OCI-LY1 (cell line): Measurements from ENCODE around the gene SYK.

ENCODE experiments used
- H2AFZ ChIP-seq: fragments of 200-600 bp; sonication (generic), shearing (Covaris generic); 2 replicates; pipeline ENCODE4 v1.6.0; 2014; ENCODE audit warnings: antibody characterized with exemption, mild to moderate bottlenecking, low read length
- H3F3A ChIP-seq: fragments of 200-600 bp; sonication (generic), shearing (Covaris generic); 2 replicates; pipeline ENCODE4 v1.6.0; 2014; ENCODE audit warnings: mild to moderate bottlenecking, antibody characterized with exemption, low read length, moderate library complexity; ENCODE audit not compliant: insufficient read depth
- H3K27ac ChIP-seq: fragments of 200-600 bp; sonication (generic); 2 replicates; pipeline ENCODE4 v1.5.1; 2014; ENCODE audit warnings: low read length, mixed run types, mild to moderate bottlenecking, low read depth; ENCODE audit not compliant: poor library complexity, severe bottlenecking
- H3K27me3 ChIP-seq: fragments of 200-600 bp; sonication (generic); 2 replicates; pipeline ENCODE4 v1.6.0; 2014; ENCODE audit warnings: antibody characterized with exemption, mild to moderate bottlenecking, low read length, moderate library complexity; ENCODE audit not compliant: insufficient read depth
- H3K36me3 ChIP-seq: fragments of 200-600 bp; sonication (generic); 2 replicates; pipeline ENCODE4 v1.6.1; 2014; ENCODE audit warnings: mild to moderate bottlenecking, antibody characterized with exemption, low read length, moderate library complexity, mixed read lengths; ENCODE audit not compliant: insufficient read depth
- H3K4me1 ChIP-seq: fragments of 200-600 bp; sonication (generic); 2 replicates; pipeline ENCODE4 v1.5.1; 2014; ENCODE audit warnings: mild to moderate bottlenecking, low read length, moderate library complexity; ENCODE audit not compliant: insufficient read depth, severe bottlenecking
- H3K4me2 ChIP-seq: fragments of 200-600 bp; sonication (generic), shearing (Covaris generic); 2 replicates; pipeline ENCODE4 v1.6.1; 2014; ENCODE audit warnings: low read length
- H3K4me3 ChIP-seq: fragments of 200-600 bp; sonication (generic); 2 replicates; pipeline ENCODE4 v1.5.1; 2014; ENCODE audit warnings: low read length, low read depth, mild to moderate bottlenecking, mixed read lengths; ENCODE audit not compliant: poor library complexity, severe bottlenecking
- H3K79me2 ChIP-seq: fragments of 200-600 bp; shearing (Covaris generic); 2 replicates; pipeline ENCODE4 v1.6.1; 2016; ENCODE audit warnings: mixed run types, low read length, mixed read lengths; ENCODE audit not compliant: insufficient read depth
- H3K9ac ChIP-seq: fragments of 200-600 bp; sonication (generic), shearing (Covaris generic); 2 replicates; pipeline ENCODE4 v1.6.1; 2014; ENCODE audit warnings: mild to moderate bottlenecking, low read length, mixed read lengths
- H3K9me2 ChIP-seq: fragments of 200-600 bp; sonication (generic), shearing (Covaris generic); 2 replicates; pipeline ENCODE4 v1.6.1; 2014; ENCODE audit warnings: low read depth, mild to moderate bottlenecking, low read length, mixed read lengths
- H3K9me3 ChIP-seq: fragments of 200-600 bp; shearing (Covaris generic); 2 replicates; pipeline ENCODE4 v1.6.1; 2014; ENCODE audit warnings: low read length, mixed read lengths
- H4K20me1 ChIP-seq: fragments of 200-600 bp; sonication (generic), shearing (Covaris generic); 2 replicates; pipeline ENCODE4 v1.6.0; 2016; ENCODE audit warnings: mild to moderate bottlenecking, low read length; ENCODE audit not compliant: insufficient read depth
- EZH2 ChIP-seq: fragments of 200-600 bp; sonication (generic), shearing (Covaris generic); IDR thresholded peaks from 2 replicates; pipeline ENCODE4 v1.8.0; 2017; ENCODE audit warnings: borderline replicate concordance, mixed run types, mild to moderate bottlenecking, antibody characterized with exemption, low read length, moderate library complexity, mixed read lengths
- TF ChIP-seq, protein P1 (sequence below): fragments of 200-600 bp; sonication (generic), shearing (Covaris generic); IDR thresholded peaks from 2 replicates; pipeline ENCODE4 v1.5.1; 2017; ENCODE audit warnings: mild to moderate bottlenecking, antibody characterized with exemption, low read length, moderate library complexity, mixed read lengths

The SYK gene

DNA sequence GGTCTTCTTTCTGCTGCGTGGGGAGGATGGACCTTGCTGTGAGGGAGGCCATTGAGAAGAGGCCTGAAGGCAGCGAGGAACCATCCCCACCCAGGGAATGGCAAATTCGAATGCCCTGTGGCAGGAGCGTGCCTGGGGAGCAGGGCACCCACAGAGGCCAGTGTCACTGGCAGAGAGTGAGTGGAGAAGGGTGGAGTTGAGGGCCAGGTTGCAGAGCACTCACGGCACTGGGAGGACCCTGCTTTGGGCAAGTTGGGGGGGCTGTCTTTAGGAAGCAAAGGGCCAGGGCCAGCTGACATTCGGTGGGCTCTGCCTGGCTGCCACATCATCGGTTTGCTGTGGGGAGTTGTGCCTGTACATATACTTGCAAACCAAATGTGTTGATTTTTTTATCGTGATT, 47.2 kb downstream of the SYK start:
- no peak overlapping the region for H3K4me3 ChIP-seq
- H3K9me3 ChIP-seq: no peaks in the 10 kb centered on the region
- 0 out of 2 replicates have a peak, but pooled peaks cover 3% of the 10 kb centered on the region for H3K79me2 ChIP-seq
- H3F3A ChIP-seq: no peaks in the 10 kb centered on the region; the same call in 1 of the 2 replicates
- no peak overlapping the region for H3K27ac ChIP-seq
- H3K9ac ChIP-seq: no peak overlapping the region
- H3K9me2 ChIP-seq: no peaks in the 10 kb centered on the region
- TF ChIP-seq EZH2: no peak
- TF ChIP-seq, protein P1, sequence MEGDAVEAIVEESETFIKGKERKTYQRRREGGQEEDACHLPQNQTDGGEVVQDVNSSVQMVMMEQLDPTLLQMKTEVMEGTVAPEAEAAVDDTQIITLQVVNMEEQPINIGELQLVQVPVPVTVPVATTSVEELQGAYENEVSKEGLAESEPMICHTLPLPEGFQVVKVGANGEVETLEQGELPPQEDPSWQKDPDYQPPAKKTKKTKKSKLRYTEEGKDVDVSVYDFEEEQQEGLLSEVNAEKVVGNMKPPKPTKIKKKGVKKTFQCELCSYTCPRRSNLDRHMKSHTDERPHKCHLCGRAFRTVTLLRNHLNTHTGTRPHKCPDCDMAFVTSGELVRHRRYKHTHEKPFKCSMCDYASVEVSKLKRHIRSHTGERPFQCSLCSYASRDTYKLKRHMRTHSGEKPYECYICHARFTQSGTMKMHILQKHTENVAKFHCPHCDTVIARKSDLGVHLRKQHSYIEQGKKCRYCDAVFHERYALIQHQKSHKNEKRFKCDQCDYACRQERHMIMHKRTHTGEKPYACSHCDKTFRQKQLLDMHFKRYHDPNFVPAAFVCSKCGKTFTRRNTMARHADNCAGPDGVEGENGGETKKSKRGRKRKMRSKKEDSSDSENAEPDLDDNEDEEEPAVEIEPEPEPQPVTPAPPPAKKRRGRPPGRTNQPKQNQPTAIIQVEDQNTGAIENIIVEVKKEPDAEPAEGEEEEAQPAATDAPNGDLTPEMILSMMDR: no peak
- no peak overlapping the region for H2AFZ ChIP-seq
- H4K20me1 ChIP-seq: no peaks in the 10 kb centered on the region
- H3K4me2 ChIP-seq: no peak overlapping the region
- no peaks in the 10 kb centered on the region for H3K4me1 ChIP-seq
- no peaks in the 10 kb centered on the region for H3K27me3 ChIP-seq
- peaks cover 91% of the 10 kb centered on the region for H3K36me3 ChIP-seq

DNA sequence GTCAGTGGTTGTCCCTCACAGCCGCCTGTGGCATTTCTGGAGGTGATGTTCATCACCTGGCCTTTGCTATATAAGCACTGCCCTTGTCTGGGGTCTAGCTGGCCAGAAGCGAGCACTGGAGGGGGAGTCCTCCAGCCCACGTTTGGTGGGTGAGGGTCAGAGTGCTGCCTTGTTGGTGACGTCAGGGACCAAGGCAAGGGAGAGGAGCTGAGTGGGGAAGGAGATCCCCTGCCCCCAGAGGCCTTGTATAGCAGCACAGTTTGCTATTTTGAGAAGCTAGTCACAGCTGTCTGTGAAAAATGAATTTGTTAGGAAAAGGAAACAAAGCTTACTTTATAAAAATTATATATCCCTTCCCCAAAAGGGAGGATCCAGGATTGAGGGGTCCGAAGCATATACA, 49.8 kb downstream of the SYK start:
- no peaks in the 10 kb centered on the region for H4K20me1 ChIP-seq
- H3K36me3 ChIP-seq: peaks cover 87% of the 10 kb centered on the region

DNA sequence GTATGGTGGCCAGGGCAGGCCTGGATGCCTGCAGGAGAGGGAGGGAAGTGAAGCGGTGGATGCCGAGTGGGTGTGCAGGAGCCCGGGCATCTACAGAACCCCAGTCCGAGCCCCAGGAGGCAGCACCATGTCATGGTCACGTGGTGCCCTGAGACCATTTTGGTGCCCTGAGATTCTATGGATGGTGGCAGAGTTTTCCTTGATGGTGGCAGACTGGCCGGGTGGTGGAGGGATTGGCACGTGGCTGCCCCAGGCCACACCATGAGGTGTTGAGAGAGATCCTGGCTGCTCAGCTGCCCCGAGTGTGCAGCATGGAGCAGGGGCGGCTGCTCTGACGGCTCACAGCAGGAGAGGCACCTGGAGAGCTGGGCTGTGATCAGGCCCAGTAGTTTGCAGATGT, 52.3 kb downstream of the SYK start:
- Histone ChIP-seq H3K9me2 (no peaks in the 10 kb centered on the region), H3K9ac (no peak overlapping the region), H3K27me3 (no peaks in the 10 kb centered on the region), H4K20me1 (no peaks in the 10 kb centered on the region), H2AFZ (no peak overlapping the region), H3K36me3 (peaks cover 87% of the 10 kb centered on the region), H3K79me2 (0 out of 2 replicates have a peak, but pooled peaks cover 3% of the 10 kb centered on the region), H3K4me1 (no peaks in the 10 kb centered on the region), H3F3A (peaks cover 2% of the 10 kb centered on the region), H3K27ac (no peak overlapping the region), H3K4me3 (no peak overlapping the region), H3K9me3 (no peaks in the 10 kb centered on the region), H3K4me2 (no peak overlapping the region)
- TF ChIP-seq, protein P1: no peak
- no peak for TF ChIP-seq EZH2

More for the DNA sequence above, 49.8 kb downstream of the SYK start:
- Histone ChIP-seq H3K9me2 (no peaks in the 10 kb centered on the region), H3K27ac (no peak overlapping the region), H3K9me3 (no peaks in the 10 kb centered on the region), H3K79me2 (0 out of 2 replicates have a peak, but pooled peaks cover 3% of the 10 kb centered on the region), H3K4me3 (no peak overlapping the region), H3K4me2 (no peak overlapping the region), H3K9ac (no peak overlapping the region), H3F3A (peaks cover 2% of the 10 kb centered on the region), H2AFZ (no peak overlapping the region), H3K4me1 (no peaks in the 10 kb centered on the region), H3K27me3 (no peaks in the 10 kb centered on the region)
- TF ChIP-seq, protein P1: no peak
- TF ChIP-seq EZH2: no peak
